LoVo (cell line): ENCODE measurements around the gene WNT5A.

ENCODE experiments used
- DNase-seq: peaks from one replicate; pipeline ENCODE4 v3.0.0-alpha.2; 2016; ENCODE audit warnings: low spot score

WNT5A gene

GRCh38 chr3:55446850-55447249 is 40.3 kb downstream of the WNT5A start:
- DNase-seq, result no peak

GRCh38 chr3:55445551-55445950 is 41.6 kb downstream of the WNT5A start:
- peak; percentile 16 for DNase-seq

DNA sequence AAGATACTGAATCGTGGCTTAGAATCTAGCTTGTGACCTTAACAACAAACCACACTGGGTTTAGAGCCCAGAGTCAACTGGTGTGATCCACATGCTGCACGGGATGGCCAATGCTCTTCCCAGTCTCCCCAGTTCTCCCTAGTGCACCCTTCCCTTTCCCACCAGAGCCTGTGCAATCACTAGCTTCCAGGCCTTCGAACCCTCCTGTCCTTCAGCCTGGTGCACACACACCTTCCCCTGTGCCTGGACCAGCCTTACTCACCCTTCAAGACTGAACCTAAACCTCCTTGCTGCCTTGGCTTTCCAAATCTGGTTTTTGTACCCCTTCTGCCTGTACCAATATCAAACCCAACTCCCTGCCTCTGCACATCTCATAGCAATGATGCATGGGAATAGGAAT is 43.8 kb downstream of the WNT5A start:
- DNase-seq, result no peak

DNA sequence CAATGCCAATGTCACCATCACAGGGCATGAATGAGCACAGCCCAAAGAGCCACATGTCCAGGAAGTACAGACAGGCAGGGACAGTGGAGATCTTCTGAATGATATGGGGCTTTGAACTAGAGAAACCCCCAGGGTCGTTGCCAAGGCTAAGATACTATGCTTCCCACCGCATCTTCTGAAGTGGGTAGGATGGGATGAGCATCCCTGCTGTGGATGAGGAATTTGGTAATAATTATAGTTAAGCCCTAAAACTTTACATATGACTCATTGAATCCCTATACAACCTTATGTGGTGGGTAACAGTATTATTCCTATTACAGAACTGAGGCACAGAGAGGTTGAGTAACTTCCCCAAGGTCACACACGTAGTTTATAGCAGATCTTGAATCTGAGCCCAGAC is 44.2 kb downstream of the WNT5A start:
- DNase-seq, result no peak

DNA sequence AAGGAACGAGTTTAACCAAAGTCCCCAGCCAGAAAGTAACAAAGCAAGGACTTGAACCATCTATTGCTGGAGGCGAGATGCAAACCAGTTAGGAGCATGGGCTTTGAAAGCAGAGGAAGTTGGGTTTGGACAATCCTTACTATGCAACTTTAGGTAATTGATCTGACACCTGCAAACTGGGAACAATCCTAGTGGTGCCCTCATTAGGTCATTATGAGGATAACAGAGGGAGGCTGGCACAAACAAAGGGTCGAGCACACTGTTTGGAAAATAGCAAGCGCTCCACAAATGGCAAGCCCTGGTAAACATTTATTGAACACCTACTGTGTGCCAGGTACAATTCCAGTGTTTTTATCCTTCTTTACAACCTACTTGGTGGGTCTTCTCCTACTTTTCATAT is 45.6 kb downstream of the WNT5A start:
- no peak for DNase-seq

- DNase-seq, result no peak
Observed at GRCh38 chr3:55440104-55440708, 46.9 kb downstream of the WNT5A start.

DNA sequence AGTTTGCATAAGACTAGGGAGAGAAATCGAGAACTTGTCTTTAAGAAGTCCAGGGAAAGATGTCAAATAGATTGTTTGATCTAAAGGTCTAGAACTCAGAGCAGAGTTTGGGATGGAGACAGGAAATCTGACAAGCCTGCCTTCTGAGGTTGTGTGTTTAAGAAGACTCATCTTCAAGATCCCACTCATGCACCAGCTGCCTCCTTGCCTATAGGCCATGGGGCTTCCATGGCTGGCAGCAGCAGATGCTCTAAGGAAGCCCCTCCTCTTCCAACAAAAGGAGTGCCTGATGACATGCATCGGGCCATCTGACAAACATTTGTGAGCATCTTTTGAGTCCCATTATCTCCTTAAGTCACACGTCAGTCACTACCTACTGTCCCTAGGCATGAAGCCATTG is 47.4 kb downstream of the WNT5A start:
- DNase-seq, result no peak

GRCh38 chr3:55436644-55437043 is 50.5 kb downstream of the WNT5A start:
- DNase-seq, result no peak

- DNase-seq, result no peak
Observed at GRCh38 chr3:55435491-55435890, 51.6 kb downstream of the WNT5A start.

- DNase-seq, result no peak
Observed at GRCh38 chr3:55434789-55435188, 52.3 kb downstream of the WNT5A start.

DNA sequence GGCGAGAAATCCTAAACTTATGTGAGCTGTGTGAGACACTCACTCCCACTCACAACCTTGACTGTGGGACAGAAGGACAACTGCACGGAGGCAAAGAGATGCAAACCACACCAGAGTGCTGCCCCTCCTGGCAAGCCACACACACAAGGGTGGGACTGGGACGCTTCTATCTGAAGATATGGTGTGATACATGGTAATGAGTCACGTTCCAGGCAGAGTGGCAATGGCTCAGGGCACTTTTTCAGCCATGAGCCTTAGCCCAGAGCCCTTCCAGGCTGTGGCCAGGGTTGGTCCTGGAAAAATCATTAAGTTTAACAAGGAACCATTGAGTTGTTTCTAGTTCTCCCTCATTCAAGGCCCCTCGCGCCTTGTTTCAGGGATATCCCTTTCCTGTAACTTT is 56.1 kb downstream of the WNT5A start:
- no peak for DNase-seq

GRCh38 chr3:55427739-55428138 is 59.4 kb downstream of the WNT5A start:
- no peak for DNase-seq

DNA sequence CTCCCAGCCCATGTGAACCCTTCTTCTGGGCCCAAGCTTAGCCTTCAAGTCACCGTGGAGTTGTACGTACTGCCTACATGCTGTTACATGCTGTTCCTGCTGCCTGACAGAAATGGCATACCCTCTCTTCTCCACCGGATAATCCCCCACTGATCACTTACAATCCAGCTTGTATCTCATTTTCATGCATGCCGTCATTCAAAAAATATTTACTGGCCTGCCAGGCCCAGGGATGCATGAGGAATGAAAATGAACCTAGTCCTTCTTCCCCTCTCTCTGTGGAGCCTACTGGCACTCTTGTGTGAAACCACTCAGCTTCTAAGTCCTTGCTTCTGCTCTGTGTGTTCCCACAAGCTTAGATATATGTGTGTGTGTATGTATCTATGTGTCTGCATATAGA is 60.6 kb downstream of the WNT5A start:
- DNase-seq, result no peak

GRCh38 chr3:55423782-55424181 is 63.3 kb downstream of the WNT5A start:
- no peak for DNase-seq

DNA sequence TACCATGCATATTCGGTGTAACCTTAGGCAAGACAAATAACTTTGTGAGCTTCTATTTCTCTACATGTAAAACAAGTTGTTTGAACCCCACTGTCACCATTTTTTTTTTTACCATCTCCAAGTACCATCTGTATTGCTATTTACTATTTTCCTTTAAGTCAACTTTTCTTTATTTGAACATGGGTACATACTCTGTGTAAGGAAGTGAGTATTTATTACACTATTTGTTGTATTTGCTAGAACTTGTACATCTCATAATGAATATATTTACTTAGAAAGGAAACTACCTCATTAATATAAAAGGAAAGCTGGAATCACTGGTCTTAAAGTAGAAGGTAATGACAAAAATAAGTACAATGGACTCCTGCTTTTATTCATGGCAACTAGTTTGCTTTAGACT is 69.9 kb downstream of the WNT5A start:
- DNase-seq, result no peak

GRCh38 chr3:55416331-55416821 is 70.7 kb downstream of the WNT5A start:
- peak; percentile 14 for DNase-seq
